ENCODE results near the gene SDC4.

The SDC4 gene

GRCh38 chr20:45347936-45348778 is at the start of gene SDC4:
TSS of gene SDC4 (minus strand) at chr20:45348424. CDS start at chr20:45348384, 40 bp downstream.
- DNase-seq (ENCODE audit: extremely low spot score, insufficient read length, low read depth) (no peak), FAIRE-seq (no peak)

- DNase-seq (ENCODE audit: extremely low spot score, insufficient read length, low read depth), result no peak
- no peak for FAIRE-seq
Observed at GRCh38 chr20:45395114-45395415, 46.8 kb upstream of the SDC4 start.

GRCh38 chr20:45394221-45395113 is 46.2 kb upstream of the SDC4 start:
- FAIRE-seq (no peak), DNase-seq (ENCODE audit: extremely low spot score, insufficient read length, low read depth) (no peak)

- DNase-seq (ENCODE audit: extremely low spot score, insufficient read length, low read depth), result no peak
- no peak for FAIRE-seq
Observed at GRCh38 chr20:45392733-45393132, 44.5 kb upstream of the SDC4 start.

GRCh38 chr20:45391559-45391958 is 43.3 kb upstream of the SDC4 start:
- no peak for DNase-seq (ENCODE audit: extremely low spot score, insufficient read length, low read depth)
- no peak for FAIRE-seq

GRCh38 chr20:45390931-45391330 is 42.7 kb upstream of the SDC4 start:
- no peak for DNase-seq (ENCODE audit: extremely low spot score, insufficient read length, low read depth)
- no peak for FAIRE-seq

DNA sequence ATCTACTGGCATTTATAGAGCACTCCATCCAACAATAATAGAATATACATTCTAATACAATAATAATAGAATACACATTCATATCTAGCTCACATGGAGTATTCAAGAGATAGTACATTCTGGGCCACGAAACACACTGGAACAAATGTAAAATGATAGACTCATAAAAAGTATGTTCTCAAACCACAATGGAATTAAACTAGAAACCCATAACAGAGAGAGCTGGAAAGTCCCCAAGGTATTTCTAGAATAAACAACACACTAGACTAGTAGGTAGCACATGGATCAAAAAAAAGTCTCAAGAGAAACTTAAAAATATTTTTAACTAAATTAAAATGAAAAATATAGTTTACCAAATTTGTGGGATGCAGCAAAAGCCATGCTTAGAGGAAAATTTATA is 39.0 kb upstream of the SDC4 start:
- no peak for DNase-seq (ENCODE audit: extremely low spot score, insufficient read length, low read depth)
- FAIRE-seq, result no peak

DNA sequence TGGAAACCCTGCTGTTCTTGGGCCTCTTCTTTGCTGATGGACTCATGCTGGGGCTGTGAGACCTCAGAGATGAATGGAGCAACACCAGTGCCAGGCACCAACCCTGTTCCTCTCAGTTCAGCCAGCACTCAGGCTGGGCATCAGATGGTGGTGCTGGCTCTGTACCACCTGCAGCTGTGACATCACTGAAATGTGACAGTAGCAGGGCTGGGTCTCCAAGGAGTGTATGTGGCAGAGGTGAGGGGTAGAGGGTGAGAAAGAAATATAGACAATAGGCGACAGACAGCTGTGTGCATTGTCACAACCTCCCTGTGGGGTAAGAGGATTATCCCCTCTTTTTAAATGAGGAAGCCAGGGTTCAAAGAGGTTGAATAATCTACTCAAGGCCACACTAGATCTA is 30.0 kb upstream of the SDC4 start, which contains the start of gene TP53TG5:
Gene TP53TG5 (minus strand): TSS at position 135 of the 400 bp plus-strand sequence. CDS start 89 bp downstream, at position 46.
- FAIRE-seq, result no peak

GRCh38 chr20:45377269-45377668 is 29.0 kb upstream of the SDC4 start:
- DNase-seq (ENCODE audit: extremely low spot score, insufficient read length, low read depth) (no peak), FAIRE-seq (no peak)

More for the DNA sequence above, 30.0 kb upstream of the SDC4 start, which contains the start of gene TP53TG5:
- no peak for DNase-seq (ENCODE audit: extremely low spot score, insufficient read length, low read depth)

GRCh38 chr20:45374966-45375365 is 26.7 kb upstream of the SDC4 start:
- FAIRE-seq, result no peak
- DNase-seq (ENCODE audit: extremely low spot score, insufficient read length, low read depth), result no peak

GRCh38 chr20:45374101-45374467 is 25.9 kb upstream of the SDC4 start:
- FAIRE-seq (no peak), DNase-seq (ENCODE audit: extremely low spot score, insufficient read length, low read depth) (no peak)

DNA sequence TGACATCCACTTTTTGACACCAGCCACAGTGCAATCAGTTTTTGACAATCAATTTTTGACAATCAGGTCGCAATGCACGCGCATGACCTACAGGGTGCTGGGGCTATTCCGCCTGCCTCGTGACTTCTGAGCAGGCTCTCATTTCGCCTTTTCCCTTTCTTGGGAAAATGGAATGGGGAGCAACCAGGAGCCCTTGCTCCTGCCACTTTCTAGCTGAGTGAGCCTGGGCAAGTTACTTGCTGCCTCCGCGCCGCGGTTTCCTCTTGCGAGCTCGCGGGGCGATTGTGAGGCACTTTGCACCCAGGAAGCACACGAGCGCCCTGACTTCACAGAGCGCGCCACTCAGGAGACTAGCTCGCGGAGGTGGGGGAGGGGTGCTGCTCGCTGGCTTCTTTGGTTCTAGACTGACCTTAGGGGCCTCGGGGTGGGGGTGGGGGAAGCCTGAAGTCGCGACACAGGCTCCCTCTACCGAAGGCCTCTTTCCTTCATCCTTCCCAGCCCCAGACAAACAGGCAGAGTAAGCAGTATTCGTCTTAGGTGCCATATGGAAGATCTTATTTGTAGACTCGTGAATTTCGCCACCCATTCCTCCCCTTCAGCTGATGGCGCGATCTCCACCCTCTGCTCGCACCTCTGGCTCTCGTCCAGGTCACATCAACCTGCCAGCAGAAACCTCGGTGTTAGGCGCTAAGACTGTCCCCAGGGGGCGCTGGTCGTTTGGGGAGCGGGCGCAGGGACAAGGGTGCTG is 25.3 kb upstream of the SDC4 start:
- FAIRE-seq (peak; percentile 87), DNase-seq (ENCODE audit: extremely low spot score, insufficient read length, low read depth) (peak; percentile 64)

DNA sequence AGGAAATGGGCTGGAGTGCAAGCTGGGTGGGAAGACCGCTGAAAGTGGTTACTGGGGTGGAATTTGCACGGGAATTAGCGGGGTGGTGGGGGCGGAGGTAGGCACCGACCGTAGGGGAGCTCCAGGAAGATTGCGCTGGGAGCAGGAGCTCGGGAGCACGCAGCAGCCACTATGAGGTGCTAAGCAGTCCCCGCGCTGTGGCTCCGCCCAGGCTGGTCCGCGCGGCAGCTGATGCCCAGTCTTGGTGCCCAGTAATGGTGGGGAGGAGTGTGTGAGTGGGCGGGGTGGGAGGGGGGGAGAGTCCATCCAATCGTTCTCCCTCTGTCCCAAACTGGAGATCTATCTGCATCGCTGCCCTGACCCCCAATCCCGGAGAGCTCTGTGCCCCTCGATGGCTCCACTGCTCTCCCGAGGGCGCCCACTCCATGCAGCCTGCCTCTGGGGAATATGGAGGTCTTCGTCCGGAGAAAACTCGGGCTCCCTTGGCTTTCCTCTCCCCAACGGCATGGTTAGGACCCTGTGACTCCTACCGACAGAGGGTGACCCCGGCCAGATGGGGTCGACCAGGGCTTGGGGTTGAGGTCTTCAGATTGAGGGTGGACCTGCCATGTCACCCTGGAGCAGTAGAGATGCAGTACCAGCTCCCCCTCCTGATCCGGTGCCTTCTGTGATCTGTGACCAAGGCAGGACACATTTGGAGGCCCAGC is 24.6 kb upstream of the SDC4 start:
- DNase-seq (ENCODE audit: extremely low spot score, insufficient read length, low read depth) (no peak), FAIRE-seq (no peak)

DNA sequence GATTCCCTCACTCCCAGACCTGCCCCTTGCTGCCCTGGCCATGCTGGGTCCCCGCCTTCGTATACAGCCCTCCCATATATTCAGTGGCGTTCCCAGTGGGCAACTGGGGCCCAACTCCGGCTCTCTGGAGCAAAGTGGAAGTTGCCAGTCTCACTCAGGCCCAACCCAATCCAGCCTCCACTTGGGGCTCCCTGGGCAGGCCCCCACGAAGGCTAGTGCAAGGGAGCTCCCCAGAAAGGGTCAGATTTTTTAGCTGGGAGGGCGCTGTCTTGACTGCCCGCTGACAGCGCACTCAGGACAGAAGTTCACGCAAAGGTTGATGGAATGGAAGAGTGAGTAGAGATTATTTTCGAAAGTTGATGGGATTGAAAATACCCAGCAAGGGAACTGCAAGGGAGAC is 24.0 kb upstream of the SDC4 start:
- no peak for DNase-seq (ENCODE audit: extremely low spot score, insufficient read length, low read depth)
- FAIRE-seq, result no peak

- DNase-seq (ENCODE audit: extremely low spot score, insufficient read length, low read depth), result no peak
- FAIRE-seq, result no peak
Observed at GRCh38 chr20:45370571-45371160, 22.4 kb upstream of the SDC4 start.

GRCh38 chr20:45368221-45368980 is 20.2 kb upstream of the SDC4 start:
- peak; percentile 97 for FAIRE-seq
- DNase-seq (ENCODE audit: extremely low spot score, insufficient read length, low read depth), result peak; percentile 70

DNA sequence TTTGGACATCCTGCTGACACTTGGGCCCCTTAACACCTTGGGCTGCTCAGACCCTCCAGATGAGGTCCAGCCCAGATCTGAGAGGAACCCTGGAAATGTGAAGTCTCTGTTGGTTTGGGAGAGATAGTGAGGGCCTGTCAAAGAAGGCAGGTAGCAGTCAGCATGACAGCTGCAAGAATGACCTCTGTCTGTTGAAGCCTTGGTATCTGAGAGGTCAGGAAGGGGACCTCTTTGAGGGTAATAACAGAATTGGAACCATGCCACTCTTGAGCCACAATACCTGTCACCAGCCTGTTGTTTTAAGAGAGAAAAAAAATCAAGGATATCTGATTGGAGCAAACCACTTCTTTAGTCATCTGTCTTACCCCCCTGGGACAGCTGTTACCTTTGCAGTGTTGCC is 18.9 kb upstream of the SDC4 start:
- no peak for FAIRE-seq
- DNase-seq (ENCODE audit: extremely low spot score, insufficient read length, low read depth), result no peak

- no peak for DNase-seq (ENCODE audit: extremely low spot score, insufficient read length, low read depth)
- no peak for FAIRE-seq
Observed at GRCh38 chr20:45366631-45367030, 18.4 kb upstream of the SDC4 start.

DNA sequence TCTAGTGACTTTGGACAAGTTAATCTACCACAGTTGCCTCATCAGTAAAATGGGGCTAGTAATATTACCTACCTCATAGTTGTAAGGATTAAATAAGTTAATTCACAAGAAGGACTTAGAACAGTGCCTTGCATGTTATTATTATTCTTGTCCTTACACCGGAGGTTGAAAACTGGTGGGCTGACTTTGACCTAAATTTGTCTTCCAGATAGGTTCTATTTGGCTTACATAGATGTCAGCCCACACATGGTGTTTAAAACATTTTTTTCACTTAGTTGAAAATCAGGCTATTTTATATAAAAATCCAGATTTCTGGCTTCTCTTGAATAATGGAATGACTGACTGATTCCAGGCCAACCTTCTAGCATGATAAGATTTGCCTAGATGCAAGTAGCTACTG is 18.0 kb upstream of the SDC4 start:
- FAIRE-seq (no peak), DNase-seq (ENCODE audit: extremely low spot score, insufficient read length, low read depth) (no peak)

All from GM18507 (cell line).